ENCODE results near the gene TMEM53. TPM values are rescaled to one million over a fixed set of nuclear protein-coding genes. Genes with fewer than 3 reads are reported as not detected.

TMEM53 gene
- total and polyA plus RNA-seq, 8 donors, result 2.4 to 22.8 (median 7.0) TPM

GRCh38 chr1:44613941-44614340 lies 60.3 kb downstream of the TMEM53 start:
- Histone ChIP-seq H3K27ac (no peak overlapping the region), H3K4me1 (peaks cover 7 to 14% (median 12%) of the 10 kb centered on the region in 4 donors), H3K4me3 (no peak overlapping the region), H3K27me3 (peaks cover 0 to 50% (median 18%) of the 10 kb centered on the region in 3 donors), H3K36me3 (no peaks in the 10 kb centered on the region), H3K9me3 (no peaks in the 10 kb centered on the region)
- no peak for TF ChIP-seq POLR2A (IDR thresholded peaks at IDR 0.05)
- no peak for TF ChIP-seq EP300 (IDR thresholded peaks at IDR 0.05)
- TF ChIP-seq POLR2AphosphoS5 (IDR thresholded peaks at IDR 0.05), result no peak
- TF ChIP-seq CTCF (IDR thresholded peaks at IDR 0.05), result no peak
- intact Hi-C loops (cut with DNase I; ENCODE audit: low total_unique reads), result no loop called here
- 52 to 86% (median 85%) methylated on average over 3 to 6 of the region's 6 CpGs for WGBS, 5 donors
- DNase-seq, result no peak

- H3K4me1 ChIP-seq, result peaks cover 2 to 5% (median 3%) of the 10 kb centered on the region in 4 donors
- no peaks in the 10 kb centered on the region for H3K9me3 ChIP-seq
- DNase-seq, result no peak
- 52 to 83% (median 59%) methylated on average over 4 of the region's 4 CpGs for WGBS, 5 donors
- H3K27ac ChIP-seq, result no peak overlapping the region
- intact Hi-C loops (cut with DNase I; ENCODE audit: low total_unique reads), result no loop called here
- H3K27me3 ChIP-seq, result peaks cover 0 to 42% (median 9%) of the 10 kb centered on the region in 3 donors
- no peak overlapping the region for H3K4me3 ChIP-seq
- H3K36me3 ChIP-seq, result no peaks in the 10 kb centered on the region
- no peak for TF ChIP-seq CTCF (IDR thresholded peaks at IDR 0.05)
- TF ChIP-seq POLR2A (IDR thresholded peaks at IDR 0.05), result no peak
- no peak for TF ChIP-seq EP300 (IDR thresholded peaks at IDR 0.05)
- no peak for TF ChIP-seq POLR2AphosphoS5 (IDR thresholded peaks at IDR 0.05)
These were observed 62.4 kb downstream of the TMEM53 start for GRCh38 chr1:44611866-44612265.

GRCh38 chr1:44611419-44611818 lies 62.9 kb downstream of the TMEM53 start:
- H3K4me1 ChIP-seq, result peaks cover 0 to under 1% (median 0%) of the 10 kb centered on the region in 4 donors
- H3K27ac ChIP-seq, result no peak overlapping the region
- TF ChIP-seq CTCF (IDR thresholded peaks at IDR 0.05) (no peak), EP300 (IDR thresholded peaks at IDR 0.05) (no peak)
- no peaks in the 10 kb centered on the region for H3K9me3 ChIP-seq
- intact Hi-C loops (cut with DNase I; ENCODE audit: low total_unique reads), result no loop called here
- no peak for DNase-seq
- H3K27me3 ChIP-seq, result peaks cover 0 to 38% (median 5%) of the 10 kb centered on the region in 3 donors
- H3K4me3 ChIP-seq, result no peak overlapping the region
- WGBS, 5 donors, result 69 to 79% (median 73%) methylated on average over 5 of the region's 5 CpGs
- no peaks in the 10 kb centered on the region for H3K36me3 ChIP-seq

GRCh38 chr1:44610527-44611148 lies 63.6 kb downstream of the TMEM53 start:
- intact Hi-C loops (cut with DNase I; ENCODE audit: low total_unique reads), result no loop called here
- Histone ChIP-seq H3K9me3 (no peaks in the 10 kb centered on the region), H3K27me3 (peaks cover 0 to 31% (median 5%) of the 10 kb centered on the region in 3 donors), H3K4me3 (no peak overlapping the region), H3K27ac (no peak overlapping the region), H3K4me1 (no peaks in the 10 kb centered on the region), H3K36me3 (no peaks in the 10 kb centered on the region)
- WGBS, 5 donors, result 69 to 85% (median 76%) methylated on average over 9 to 12 of the region's 12 CpGs
- TF ChIP-seq CTCF (IDR thresholded peaks at IDR 0.05) (no peak), POLR2AphosphoS5 (IDR thresholded peaks at IDR 0.05) (no peak), EP300 (IDR thresholded peaks at IDR 0.05) (no peak), POLR2A (IDR thresholded peaks at IDR 0.05) (no peak)
- no peak for DNase-seq

All from stomach (tissue), 9 donors.